A549 (cell line): ENCODE data around the gene FBXO38.

Experiments used
- CTCF ChIP-seq: fragments of >200 bp; sonication (Bioruptor Twin); formaldehyde crosslinking; IDR thresholded peaks from 3 replicates; pipeline ENCODE4 v1.5.1; 2016
- EP300 ChIP-seq, 2 experiments: fragments of >200 bp; sonication (Bioruptor Twin); formaldehyde crosslinking; IDR thresholded peaks; 2 replicates in 1 of 2; 3 replicates in 1 of 2; pipeline ENCODE4 v1.6.1; 2016 to 2017
- ESRRA ChIP-seq: fragments of 150-350 bp; IDR thresholded peaks from 2 replicates; pipeline ENCODE4 v1.6.1; 2014; ENCODE audit warnings: mild to moderate bottlenecking, low read length, borderline replicate concordance
- HMGXB4 ChIP-seq: fragments of 250-450 bp; sonication (Bioruptor Pico); IDR thresholded peaks from 2 replicates; pipeline ENCODE4 v1.5.0; 2021; ENCODE audit warnings: mild to moderate bottlenecking, moderate library complexity, borderline replicate concordance
- KDM1A ChIP-seq: fragments of 200-600 bp; sonication (generic); IDR thresholded peaks from 2 replicates; pipeline ENCODE4 v1.6.1; 2016; ENCODE audit warnings: low read depth, mild to moderate bottlenecking
- MAFK ChIP-seq: fragments of 450-650 bp; IDR thresholded peaks from 2 replicates; pipeline ENCODE4 v1.6.1; 2014; ENCODE audit not compliant: partially characterized antibody
- MAZ ChIP-seq: fragments of 150-350 bp; IDR thresholded peaks from 2 replicates; pipeline ENCODE4 v1.6.1; 2014; ENCODE audit warnings: antibody characterized with exemption, low read depth, low read length, borderline replicate concordance
- MYC ChIP-seq: IDR thresholded peaks from 2 replicates; pipeline ENCODE4 v1.6.1; 2012; ENCODE audit warnings: mild to moderate bottlenecking, inconsistent platforms, low read length, improper control_type of control experiment, borderline replicate concordance
- POLR2A ChIP-seq: IDR thresholded peaks from 2 replicates; pipeline ENCODE4 v1.6.1; 2012; ENCODE audit warnings: mild to moderate bottlenecking, low read length
- RAD21 ChIP-seq, 2 experiments: fragments of >200 bp in 1 of 2; sonication (Bioruptor Twin) in 1 of 2; formaldehyde crosslinking in 1 of 2; IDR thresholded peaks in 1 of 2; conservative IDR thresholded peaks in 1 of 2; 2 replicates in 1 of 2; 3 replicates in 1 of 2; pipeline ENCODE4 v1.6.1; 2012 to 2018; ENCODE audit warnings: inconsistent platforms in 1 of 2
- RFX5 ChIP-seq: fragments of 450-650 bp; IDR thresholded peaks from 2 replicates; pipeline ENCODE4 v1.7.1; 2014; ENCODE audit warnings: antibody characterized with exemption, mild to moderate bottlenecking, moderate library complexity
- TF ChIP-seq, protein P1 (sequence below): fragments of 200-600 bp; sonication (generic); IDR thresholded peaks from 2 replicates; pipeline ENCODE4 v1.6.1; 2016; ENCODE audit warnings: antibody characterized with exemption, mild to moderate bottlenecking, moderate library complexity

- TF ChIP-seq MAFK (no peak), ESRRA (no peak), CTCF (no peak), POLR2A (no peak), MAZ (no peak), RAD21 (conservative IDR thresholded peaks at IDR 0.05 in 1 of 2, IDR thresholded peaks at IDR 0.05 in 1 of 2) (no peak), EP300 (IDR thresholded peaks at IDR 0.05) (no peak), MYC (no peak), KDM1A (no peak), HMGXB4 (CRISPR knock-in tag) (no peak), RFX5 (no peak)
- TF ChIP-seq, protein P1, sequence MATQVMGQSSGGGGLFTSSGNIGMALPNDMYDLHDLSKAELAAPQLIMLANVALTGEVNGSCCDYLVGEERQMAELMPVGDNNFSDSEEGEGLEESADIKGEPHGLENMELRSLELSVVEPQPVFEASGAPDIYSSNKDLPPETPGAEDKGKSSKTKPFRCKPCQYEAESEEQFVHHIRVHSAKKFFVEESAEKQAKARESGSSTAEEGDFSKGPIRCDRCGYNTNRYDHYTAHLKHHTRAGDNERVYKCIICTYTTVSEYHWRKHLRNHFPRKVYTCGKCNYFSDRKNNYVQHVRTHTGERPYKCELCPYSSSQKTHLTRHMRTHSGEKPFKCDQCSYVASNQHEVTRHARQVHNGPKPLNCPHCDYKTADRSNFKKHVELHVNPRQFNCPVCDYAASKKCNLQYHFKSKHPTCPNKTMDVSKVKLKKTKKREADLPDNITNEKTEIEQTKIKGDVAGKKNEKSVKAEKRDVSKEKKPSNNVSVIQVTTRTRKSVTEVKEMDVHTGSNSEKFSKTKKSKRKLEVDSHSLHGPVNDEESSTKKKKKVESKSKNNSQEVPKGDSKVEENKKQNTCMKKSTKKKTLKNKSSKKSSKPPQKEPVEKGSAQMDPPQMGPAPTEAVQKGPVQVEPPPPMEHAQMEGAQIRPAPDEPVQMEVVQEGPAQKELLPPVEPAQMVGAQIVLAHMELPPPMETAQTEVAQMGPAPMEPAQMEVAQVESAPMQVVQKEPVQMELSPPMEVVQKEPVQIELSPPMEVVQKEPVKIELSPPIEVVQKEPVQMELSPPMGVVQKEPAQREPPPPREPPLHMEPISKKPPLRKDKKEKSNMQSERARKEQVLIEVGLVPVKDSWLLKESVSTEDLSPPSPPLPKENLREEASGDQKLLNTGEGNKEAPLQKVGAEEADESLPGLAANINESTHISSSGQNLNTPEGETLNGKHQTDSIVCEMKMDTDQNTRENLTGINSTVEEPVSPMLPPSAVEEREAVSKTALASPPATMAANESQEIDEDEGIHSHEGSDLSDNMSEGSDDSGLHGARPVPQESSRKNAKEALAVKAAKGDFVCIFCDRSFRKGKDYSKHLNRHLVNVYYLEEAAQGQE: no peak
Observed at GRCh38 chr5:148474025-148474511, 90.3 kb downstream of the FBXO38 start.
